ENCODE results near the gene RASAL2. TPM values are rescaled to one million over a fixed set of nuclear protein-coding genes. Genes with fewer than 3 reads are reported as not detected.

The RASAL2 gene
- total RNA-seq, 2 experiments from 2014 or later = not detected

DNA sequence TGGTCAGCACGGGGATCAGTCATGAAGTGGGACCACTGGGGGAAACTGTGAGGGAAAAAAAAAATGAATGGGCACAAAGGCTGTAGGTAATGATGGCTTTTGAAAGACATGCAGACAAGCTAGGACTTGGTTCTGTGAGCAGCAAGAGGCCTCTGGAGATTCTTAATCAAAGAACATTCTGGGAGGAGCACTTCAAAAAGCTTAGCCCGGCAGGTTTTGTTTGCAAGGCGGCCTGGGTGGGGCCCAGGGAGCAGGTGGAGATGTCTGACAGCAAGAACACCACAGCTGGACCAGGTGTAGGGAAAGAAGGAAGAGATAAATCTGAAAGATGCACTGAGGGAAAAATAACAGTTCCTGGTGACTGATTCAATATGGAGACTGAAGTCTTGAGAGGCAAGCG lies 425.0 kb downstream of the RASAL2 start:
- H3K9me3 Mint-ChIP-seq = no peaks in the 10 kb centered on the region
- intact Hi-C loops (cut with micrococcal nuclease) = no loop called here
- no peak overlapping the region for H3K4me3 Mint-ChIP-seq
- H3K27ac Mint-ChIP-seq = no peak overlapping the region
- CTCF ChIA-PET = interaction anchor here (1.3 kb wide), 2 partner anchors 9 to 14 kb away, joined by 3 read pairs; no protein-coding TSS in a partner anchor
- H3K4me1 Mint-ChIP-seq (ENCODE audit: low read depth) = no peaks in the 10 kb centered on the region
- POLR2A ChIA-PET = no interaction called here
- ATAC-seq (no peak), DNase-seq (no peak)
- TF ChIP-seq, protein P1, sequence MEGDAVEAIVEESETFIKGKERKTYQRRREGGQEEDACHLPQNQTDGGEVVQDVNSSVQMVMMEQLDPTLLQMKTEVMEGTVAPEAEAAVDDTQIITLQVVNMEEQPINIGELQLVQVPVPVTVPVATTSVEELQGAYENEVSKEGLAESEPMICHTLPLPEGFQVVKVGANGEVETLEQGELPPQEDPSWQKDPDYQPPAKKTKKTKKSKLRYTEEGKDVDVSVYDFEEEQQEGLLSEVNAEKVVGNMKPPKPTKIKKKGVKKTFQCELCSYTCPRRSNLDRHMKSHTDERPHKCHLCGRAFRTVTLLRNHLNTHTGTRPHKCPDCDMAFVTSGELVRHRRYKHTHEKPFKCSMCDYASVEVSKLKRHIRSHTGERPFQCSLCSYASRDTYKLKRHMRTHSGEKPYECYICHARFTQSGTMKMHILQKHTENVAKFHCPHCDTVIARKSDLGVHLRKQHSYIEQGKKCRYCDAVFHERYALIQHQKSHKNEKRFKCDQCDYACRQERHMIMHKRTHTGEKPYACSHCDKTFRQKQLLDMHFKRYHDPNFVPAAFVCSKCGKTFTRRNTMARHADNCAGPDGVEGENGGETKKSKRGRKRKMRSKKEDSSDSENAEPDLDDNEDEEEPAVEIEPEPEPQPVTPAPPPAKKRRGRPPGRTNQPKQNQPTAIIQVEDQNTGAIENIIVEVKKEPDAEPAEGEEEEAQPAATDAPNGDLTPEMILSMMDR (IDR thresholded peaks at IDR 0.05) = no peak
- H3K36me3 Mint-ChIP-seq (ENCODE audit: low read depth) = no peaks in the 10 kb centered on the region
- H3K27me3 Mint-ChIP-seq = peaks cover 2% of the 10 kb centered on the region

DNA sequence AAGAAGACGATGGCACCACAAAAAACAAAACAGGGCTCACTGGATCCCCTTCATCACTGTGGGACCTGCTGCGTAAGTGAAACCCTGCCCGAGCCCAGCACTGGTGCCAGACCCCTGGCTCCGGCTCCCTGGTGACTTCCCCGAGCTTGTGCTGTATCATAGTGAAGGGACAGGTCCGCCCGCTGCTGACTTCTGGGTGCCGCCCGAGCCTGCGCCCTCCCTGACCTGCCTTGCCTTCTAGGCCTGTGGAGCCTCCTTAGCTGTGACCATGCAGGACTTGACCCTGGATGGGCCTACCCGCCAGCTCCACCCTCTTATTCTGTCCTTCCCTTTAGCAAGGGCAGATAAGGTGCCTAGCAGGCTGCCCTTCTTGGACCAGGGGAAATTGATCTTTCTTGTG lies 426.9 kb downstream of the RASAL2 start:
- no peaks in the 10 kb centered on the region for H3K4me1 Mint-ChIP-seq (ENCODE audit: low read depth)
- H3K27me3 Mint-ChIP-seq = peaks cover 2% of the 10 kb centered on the region
- intact Hi-C loops (cut with micrococcal nuclease) = no loop called here
- POLR2A ChIA-PET = no interaction called here
- TF ChIP-seq, protein P1 (IDR thresholded peaks at IDR 0.05) = no peak
- H3K36me3 Mint-ChIP-seq (ENCODE audit: low read depth) = no peaks in the 10 kb centered on the region
- ATAC-seq = no peak
- CTCF ChIA-PET = interaction anchor here (0.8 to 1.2 kb wide), 3 partner anchors 20 to 481 kb away, joined by 3 to 4 read pairs (median 3); no protein-coding TSS in a partner anchor
- no peak overlapping the region for H3K27ac Mint-ChIP-seq
- no peak overlapping the region for H3K4me3 Mint-ChIP-seq
- DNase-seq = no peak
- H3K9me3 Mint-ChIP-seq = no peaks in the 10 kb centered on the region

DNA sequence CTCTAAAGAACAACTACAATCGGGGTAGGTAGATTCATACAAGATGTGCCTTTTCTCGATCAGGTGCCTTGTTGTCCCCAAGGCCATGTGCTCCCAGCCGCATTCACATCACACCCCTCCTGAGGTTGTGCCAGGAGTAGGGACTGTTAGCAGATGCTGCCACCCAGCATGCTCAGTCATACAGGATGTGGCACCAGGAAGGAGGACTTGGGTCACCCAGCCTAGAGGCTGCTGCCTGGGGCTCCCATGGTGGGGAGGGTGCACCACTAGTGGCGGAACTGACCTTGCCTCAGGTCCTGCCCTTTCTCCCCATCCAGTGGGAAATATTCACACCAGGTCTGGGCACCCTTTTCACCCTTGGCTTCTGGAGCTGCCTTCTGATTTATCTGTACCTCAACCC lies 427.3 kb downstream of the RASAL2 start:
- CTCF ChIA-PET = no interaction called here

DNA sequence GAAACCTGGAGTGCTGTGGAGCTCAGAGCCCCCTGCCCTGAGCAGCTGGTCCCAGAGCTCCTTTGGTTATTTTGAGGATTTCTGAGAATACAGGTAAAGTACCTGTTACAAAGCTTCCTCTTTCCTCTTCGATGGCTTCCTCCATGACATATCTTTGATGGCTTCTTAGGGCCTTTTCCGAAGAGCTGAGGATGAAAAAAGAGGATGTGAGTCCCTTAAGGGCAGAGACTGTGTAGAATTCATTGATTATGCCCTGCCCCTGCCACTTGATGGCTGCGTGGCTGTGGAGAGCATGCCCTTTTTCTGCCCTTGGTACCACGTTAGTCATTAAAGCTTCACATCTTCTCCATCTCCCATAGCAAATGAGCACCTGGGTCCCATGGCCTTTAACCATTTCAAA lies 433.2 kb downstream of the RASAL2 start:
- Mint-ChIP-seq H3K27ac (no peak overlapping the region), H3K4me3 (no peak overlapping the region), H3K36me3 (ENCODE audit: low read depth) (no peaks in the 10 kb centered on the region), H3K4me1 (ENCODE audit: low read depth) (no peaks in the 10 kb centered on the region), H3K9me3 (no peaks in the 10 kb centered on the region), H3K27me3 (no peaks in the 10 kb centered on the region)
- TF ChIP-seq, protein P1 (IDR thresholded peaks at IDR 0.05) = no peak
- POLR2A ChIA-PET = interaction anchor here (0.8 kb wide), 1 partner anchor 475 kb away, joined by 3 read pairs; no protein-coding TSS in a partner anchor
- ATAC-seq (no peak), DNase-seq (no peak)
- CTCF ChIA-PET = interaction anchor here (0.8 to 3.1 kb wide), 6 partner anchors 8 to 476 kb away, joined by 3 to 11 read pairs (median 4); no protein-coding TSS in a partner anchor
- intact Hi-C loops (cut with micrococcal nuclease) = no loop called here

More for the DNA sequence above, 427.3 kb downstream of the RASAL2 start:
- TF ChIP-seq, protein P1 (IDR thresholded peaks at IDR 0.05) = no peak
- no peak for ATAC-seq
- Mint-ChIP-seq H3K27ac (no peak overlapping the region), H3K36me3 (ENCODE audit: low read depth) (no peaks in the 10 kb centered on the region), H3K9me3 (no peaks in the 10 kb centered on the region), H3K4me1 (ENCODE audit: low read depth) (no peaks in the 10 kb centered on the region), H3K27me3 (peaks cover 2% of the 10 kb centered on the region), H3K4me3 (no peak overlapping the region)
- POLR2A ChIA-PET = no interaction called here
- intact Hi-C loops (cut with micrococcal nuclease) = no loop called here
- no peak for DNase-seq

DNA sequence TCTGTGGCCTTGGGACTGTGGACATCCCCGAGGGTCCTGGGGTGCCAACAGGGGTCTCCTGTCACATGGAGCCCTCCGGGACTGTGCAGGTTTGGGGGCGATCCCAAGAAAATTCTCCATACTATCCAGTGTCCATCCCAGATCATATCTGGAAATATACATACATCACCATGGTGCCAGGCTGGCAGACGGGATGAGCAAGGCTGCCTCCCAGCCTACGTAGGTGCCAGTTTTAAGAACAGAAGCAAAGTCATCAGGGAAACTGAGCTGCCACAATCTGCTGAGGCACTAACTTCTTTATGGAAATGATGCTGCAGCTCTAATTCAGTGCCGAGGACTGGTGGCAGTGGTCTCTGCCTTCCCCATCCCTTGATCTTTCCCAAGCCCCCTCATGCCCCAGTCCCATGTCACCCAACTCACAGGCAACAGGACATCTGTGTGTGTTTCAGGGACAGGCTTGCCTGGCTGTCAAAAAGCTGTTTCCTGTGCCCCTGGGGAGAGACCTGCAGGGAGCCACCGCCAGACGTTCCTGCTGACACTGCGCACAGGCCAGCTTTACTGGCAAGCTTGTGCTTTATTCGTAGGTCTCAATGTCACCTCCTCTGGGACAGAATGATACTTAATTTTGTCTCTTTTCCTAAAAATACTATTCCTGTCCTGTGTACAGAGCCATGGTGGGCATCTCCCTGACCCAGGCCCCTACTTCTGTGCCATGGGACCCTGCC lies 434.5 kb downstream of the RASAL2 start:
- Mint-ChIP-seq H3K36me3 (ENCODE audit: low read depth) (no peaks in the 10 kb centered on the region), H3K4me3 (no peak overlapping the region), H3K27ac (no peak overlapping the region), H3K27me3 (no peaks in the 10 kb centered on the region), H3K9me3 (no peaks in the 10 kb centered on the region), H3K4me1 (ENCODE audit: low read depth) (no peaks in the 10 kb centered on the region)
- CTCF ChIA-PET = interaction anchor here (0.9 to 3.1 kb wide), 6 partner anchors 10 to 474 kb away, joined by 3 to 11 read pairs (median 4); no protein-coding TSS in a partner anchor
- intact Hi-C loops (cut with micrococcal nuclease) = no loop called here
- ATAC-seq (no peak), DNase-seq (no peak)
- TF ChIP-seq, protein P1 (IDR thresholded peaks at IDR 0.05) = no peak
- POLR2A ChIA-PET = interaction anchor here (0.7 kb wide), 1 partner anchor 14 kb away, joined by 3 read pairs; no protein-coding TSS in a partner anchor

All from activated CD8-positive, alpha-beta T cell treated with anti-CD3 and anti-CD28 coated beads for 36 hours (primary cell).